ENCODE data around the gene ZC3H7B.

The ZC3H7B gene

DNA sequence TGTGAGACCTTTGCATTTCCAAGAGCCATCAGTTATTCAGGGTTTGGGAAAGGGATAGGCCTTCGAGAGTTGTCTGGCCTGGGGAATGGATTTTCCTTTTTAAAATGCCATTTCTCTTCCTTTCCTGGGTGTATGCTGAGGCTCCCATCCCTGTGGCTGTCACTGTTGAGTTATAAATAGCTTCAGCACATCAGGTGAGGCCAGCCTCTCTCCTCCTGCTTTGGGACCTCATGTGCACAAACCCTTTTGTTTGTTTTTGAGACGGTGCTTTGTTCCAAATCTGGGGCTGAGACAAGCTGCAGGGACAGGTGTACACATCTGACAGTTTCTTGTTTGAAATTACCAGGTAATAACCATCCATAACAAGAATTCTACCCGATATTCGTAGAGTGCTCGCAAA, 81.8 kb downstream of the ZC3H7B start:
- TF ChIP-seq, protein P1, sequence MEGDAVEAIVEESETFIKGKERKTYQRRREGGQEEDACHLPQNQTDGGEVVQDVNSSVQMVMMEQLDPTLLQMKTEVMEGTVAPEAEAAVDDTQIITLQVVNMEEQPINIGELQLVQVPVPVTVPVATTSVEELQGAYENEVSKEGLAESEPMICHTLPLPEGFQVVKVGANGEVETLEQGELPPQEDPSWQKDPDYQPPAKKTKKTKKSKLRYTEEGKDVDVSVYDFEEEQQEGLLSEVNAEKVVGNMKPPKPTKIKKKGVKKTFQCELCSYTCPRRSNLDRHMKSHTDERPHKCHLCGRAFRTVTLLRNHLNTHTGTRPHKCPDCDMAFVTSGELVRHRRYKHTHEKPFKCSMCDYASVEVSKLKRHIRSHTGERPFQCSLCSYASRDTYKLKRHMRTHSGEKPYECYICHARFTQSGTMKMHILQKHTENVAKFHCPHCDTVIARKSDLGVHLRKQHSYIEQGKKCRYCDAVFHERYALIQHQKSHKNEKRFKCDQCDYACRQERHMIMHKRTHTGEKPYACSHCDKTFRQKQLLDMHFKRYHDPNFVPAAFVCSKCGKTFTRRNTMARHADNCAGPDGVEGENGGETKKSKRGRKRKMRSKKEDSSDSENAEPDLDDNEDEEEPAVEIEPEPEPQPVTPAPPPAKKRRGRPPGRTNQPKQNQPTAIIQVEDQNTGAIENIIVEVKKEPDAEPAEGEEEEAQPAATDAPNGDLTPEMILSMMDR (conservative IDR thresholded peaks at IDR 0.05), result no peak
- H3K27ac ChIP-seq, result peak overlapping the region; percentile 90

DNA sequence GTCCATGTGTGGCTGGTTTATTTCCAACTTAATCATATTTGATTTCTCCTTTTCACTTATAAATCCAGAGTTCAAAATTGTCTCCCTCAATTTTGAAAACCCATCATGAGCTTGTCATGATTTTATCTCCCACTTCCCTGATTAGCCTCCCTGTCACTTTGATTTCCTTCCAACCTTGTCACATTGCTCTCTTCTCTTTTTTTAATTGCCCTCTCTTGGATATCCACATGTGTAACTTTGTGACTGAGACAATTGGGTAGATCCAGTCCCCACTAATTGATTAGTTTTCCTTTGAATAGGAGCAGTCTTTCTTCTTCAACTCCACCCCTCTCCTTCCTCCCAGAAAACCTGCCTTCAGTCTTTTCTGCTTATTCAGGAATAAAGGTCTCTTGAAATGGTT, 82.8 kb downstream of the ZC3H7B start:
- no peak overlapping the region for H3K27ac ChIP-seq
- TF ChIP-seq, protein P1 (conservative IDR thresholded peaks at IDR 0.05), result no peak

DNA sequence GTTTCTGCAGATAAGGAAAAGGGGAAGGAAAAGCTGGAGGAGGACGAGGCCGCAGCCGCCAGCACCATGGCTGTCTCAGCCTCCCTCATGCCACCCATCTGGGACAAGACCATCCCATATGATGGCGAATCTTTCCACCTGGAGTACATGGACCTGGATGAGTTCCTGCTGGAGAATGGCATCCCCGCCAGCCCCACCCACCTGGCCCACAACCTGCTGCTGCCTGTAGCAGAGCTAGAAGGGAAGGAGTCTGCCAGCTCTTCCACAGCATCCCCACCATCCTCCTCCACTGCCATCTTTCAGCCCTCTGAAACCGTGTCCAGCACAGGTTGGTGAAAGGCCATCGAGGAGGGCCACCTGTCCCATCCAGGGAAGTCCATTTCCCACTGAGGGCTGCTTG, 86.0 kb downstream of the ZC3H7B start:
- TF ChIP-seq, protein P1 (conservative IDR thresholded peaks at IDR 0.05), result no peak
- no peak overlapping the region for H3K27ac ChIP-seq

DNA sequence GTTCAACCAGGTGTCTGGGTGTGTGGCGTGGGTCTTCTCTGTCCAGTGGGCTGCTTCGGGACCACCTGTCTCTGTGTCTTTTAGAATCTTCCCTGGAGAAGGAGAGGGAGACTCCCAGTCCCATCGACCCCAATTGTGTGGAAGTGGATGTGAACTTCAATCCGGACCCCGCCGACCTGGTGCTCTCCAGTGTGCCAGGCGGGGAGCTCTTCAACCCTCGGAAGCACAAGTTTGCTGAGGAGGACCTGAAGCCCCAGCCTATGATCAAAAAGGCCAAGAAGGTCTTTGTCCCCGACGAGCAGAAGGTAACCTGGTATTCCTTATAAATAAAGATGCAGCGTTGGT, 92.7 kb downstream of the ZC3H7B start:
- H3K27ac ChIP-seq, result no peak overlapping the region
- TF ChIP-seq, protein P1 (conservative IDR thresholded peaks at IDR 0.05), result no peak

DNA sequence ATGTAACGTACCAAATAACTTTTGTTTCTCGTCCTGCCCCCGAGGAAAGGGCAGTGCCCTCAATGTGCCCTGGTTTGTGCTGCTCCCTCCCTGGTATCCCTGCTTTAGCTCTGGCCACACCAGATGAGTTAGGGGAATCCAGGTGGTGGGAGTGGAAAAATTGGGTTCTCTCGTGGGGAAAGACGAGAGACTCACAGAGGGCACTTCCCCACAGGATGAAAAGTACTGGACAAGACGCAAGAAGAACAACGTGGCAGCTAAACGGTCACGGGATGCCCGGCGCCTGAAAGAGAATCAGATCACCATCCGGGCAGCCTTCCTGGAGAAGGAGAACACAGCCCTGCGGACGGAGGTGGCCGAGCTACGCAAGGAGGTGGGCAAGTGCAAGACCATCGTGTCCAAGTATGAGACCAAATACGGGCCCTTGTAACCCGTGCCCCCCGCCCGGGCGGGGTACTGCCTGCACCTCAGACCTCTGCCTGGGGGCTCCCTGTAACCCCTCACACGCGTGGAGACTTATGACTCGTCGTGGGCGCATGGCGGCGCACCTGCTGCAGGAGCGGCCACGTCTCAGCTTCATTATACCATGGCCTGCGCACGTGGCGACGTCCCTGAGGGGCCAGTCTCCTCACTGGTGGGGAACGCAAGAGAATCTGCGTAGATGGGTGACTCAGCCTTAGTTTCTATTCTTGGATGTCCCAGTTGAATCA, 94.4 kb downstream of the ZC3H7B start:
- no peak overlapping the region for H3K27ac ChIP-seq
- TF ChIP-seq, protein P1 (conservative IDR thresholded peaks at IDR 0.05), result no peak

DNA sequence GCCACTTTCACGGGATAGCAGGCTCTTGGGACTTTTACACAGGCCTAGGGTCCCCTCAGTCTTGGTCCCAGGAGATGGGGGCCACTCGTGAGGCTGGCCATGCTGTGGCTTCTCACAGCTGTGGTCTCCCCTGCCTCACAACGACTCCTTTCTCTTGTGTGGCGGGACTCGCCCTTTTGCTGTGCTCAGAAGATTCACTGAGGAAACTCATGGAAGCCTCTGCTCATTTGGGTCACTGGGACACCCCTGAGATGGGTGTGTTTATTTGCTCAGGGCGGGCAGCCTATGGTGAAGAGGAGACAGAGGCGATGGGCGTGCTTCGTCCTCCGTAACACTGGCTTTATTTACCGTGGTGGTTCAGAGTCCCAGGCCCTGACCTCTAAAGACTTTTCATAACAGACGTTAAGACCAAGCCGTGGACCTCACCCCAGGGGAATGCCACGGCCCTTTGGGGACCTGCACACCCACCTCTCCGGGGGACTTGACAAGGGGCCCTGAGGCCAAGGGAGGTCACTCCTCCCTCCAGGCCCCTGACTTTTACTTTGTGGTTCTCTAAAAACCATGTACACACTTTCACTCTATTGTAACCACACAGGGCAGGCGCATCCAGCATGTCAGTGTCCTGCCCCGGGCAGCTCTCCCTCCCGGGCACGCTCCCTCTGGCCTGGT, 96.0 kb downstream of the ZC3H7B start:
- TF ChIP-seq, protein P1 (conservative IDR thresholded peaks at IDR 0.05), result no peak
- no peak overlapping the region for H3K27ac ChIP-seq

DNA sequence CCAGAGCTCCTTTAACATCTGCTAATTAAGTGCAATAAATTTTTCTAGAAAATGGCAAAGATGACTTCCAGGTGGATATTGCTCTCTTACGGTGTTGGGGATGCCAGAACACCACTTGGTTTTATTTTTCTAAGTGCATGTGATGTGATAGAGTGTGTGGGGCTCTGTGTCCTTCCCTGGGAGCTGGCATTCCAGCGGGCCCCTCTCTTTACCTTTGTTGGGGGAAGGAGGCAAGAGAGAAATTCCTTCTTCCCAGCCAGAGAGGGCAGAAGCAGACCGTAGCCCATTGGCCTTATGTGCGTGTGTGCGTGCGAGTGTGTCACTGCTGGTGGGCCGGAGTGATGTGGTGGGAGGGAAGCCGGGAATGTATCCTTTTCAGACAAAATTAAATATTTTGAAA, 97.6 kb downstream of the ZC3H7B start:
- H3K27ac ChIP-seq, result no peak overlapping the region
- TF ChIP-seq, protein P1 (conservative IDR thresholded peaks at IDR 0.05), result no peak
